Suprapubic skin (tissue), 4 donors: Measurements from ENCODE around the gene GRIN1.

Experiments used
- EP300 ChIP-seq: sonication (generic); formaldehyde crosslinking; IDR thresholded peaks from one replicate; pipeline ENCODE4 v1.6.1; 2017; ENCODE audit warnings: antibody characterized with exemption
- POLR2A ChIP-seq, 2 donors: fragments of 450-650 bp; IDR thresholded peaks; one replicate each; pipeline ENCODE4 v1.6.1; 2017; ENCODE audit warnings: antibody characterized with exemption in 2 of 2, mild to moderate bottlenecking in 2 of 2, moderate library complexity in 2 of 2
- POLR2AphosphoS5 ChIP-seq, 3 donors: sonication (generic); formaldehyde crosslinking; IDR thresholded peaks; one replicate each; pipeline ENCODE4 v1.6.1; 2017; ENCODE audit warnings: antibody characterized with exemption in 3 of 3
- TF ChIP-seq, protein P1 (sequence below), 2 donors: fragments of 200-600 bp in 1 of 2; fragments of 450-650 bp in 1 of 2; sonication (generic) in 1 of 2; IDR thresholded peaks; one replicate each; pipeline ENCODE4 v1.5.1; 2016 to 2019; ENCODE audit warnings: antibody characterized with exemption in 2 of 2, mild to moderate bottlenecking in 1 of 2, moderate library complexity in 1 of 2

DNA sequence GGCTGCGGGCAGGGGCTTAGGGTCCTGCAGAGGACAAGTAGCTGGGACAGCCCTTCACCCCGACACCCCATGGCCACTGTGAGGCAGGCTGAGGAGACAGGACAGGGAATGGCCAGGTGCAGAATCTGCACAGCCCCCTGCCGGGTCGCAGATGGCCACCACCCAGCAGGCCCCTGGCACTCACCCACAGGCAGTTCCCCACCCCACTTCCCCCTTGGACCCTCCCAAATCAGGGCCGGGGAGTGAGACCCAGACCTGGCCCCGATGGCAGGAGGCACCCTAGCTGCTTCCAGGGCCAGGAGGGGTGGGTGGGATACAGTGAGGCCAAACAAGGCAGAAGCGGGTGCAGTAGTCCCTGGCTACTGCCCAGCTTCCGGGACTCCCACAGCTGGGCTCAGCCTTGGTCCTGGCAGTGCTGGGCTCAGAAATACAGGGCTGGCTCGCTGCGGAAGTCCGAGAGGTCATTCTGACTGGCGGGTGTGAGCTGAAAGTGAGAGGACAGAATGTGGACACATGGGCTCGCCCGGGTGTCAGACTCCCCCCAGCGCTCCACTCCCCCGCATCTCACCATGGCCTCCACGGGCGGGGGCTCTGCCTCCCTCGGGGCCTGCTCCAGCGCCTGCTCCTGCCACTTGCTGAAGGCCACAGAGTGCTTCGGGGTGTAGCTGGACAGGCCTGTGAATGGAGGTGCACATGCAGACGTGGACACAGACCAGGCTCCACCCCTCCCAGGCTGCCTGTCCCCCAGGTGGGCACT lies 52.9 kb downstream of the GRIN1 start:
- TF ChIP-seq POLR2A (IDR thresholded peaks at IDR 0.05) (no peak), POLR2AphosphoS5 (IDR thresholded peaks at IDR 0.05) (no peak), EP300 (no peak)
- TF ChIP-seq, protein P1, sequence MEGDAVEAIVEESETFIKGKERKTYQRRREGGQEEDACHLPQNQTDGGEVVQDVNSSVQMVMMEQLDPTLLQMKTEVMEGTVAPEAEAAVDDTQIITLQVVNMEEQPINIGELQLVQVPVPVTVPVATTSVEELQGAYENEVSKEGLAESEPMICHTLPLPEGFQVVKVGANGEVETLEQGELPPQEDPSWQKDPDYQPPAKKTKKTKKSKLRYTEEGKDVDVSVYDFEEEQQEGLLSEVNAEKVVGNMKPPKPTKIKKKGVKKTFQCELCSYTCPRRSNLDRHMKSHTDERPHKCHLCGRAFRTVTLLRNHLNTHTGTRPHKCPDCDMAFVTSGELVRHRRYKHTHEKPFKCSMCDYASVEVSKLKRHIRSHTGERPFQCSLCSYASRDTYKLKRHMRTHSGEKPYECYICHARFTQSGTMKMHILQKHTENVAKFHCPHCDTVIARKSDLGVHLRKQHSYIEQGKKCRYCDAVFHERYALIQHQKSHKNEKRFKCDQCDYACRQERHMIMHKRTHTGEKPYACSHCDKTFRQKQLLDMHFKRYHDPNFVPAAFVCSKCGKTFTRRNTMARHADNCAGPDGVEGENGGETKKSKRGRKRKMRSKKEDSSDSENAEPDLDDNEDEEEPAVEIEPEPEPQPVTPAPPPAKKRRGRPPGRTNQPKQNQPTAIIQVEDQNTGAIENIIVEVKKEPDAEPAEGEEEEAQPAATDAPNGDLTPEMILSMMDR (IDR thresholded peaks at IDR 0.05), result no peak
